Adipocyte (in vitro differentiated cells): ENCODE data around the gene CHAC2.
A peak's percentile ranks its signal among the peaks of the same experiment; 100 is the strongest.
"Not testable (repeated sequence)": the region's sequence is repeated elsewhere in the genome, so short reads cannot be mapped to it uniquely, and the experiment has no call there.

Source experiments
- DNase-seq: peaks from one replicate; pipeline ENCODE4 v3.0.0-alpha.2; 2015; ENCODE audit warnings: low read depth
- H3K27me3 ChIP-seq: replicated peaks from 2 replicates; pipeline ENCODE4 v1.7.0; 2013; ENCODE audit warnings: mild to moderate bottlenecking, low read length, moderate library complexity; ENCODE audit not compliant: control insufficient read depth, insufficient read depth
- H3K36me3 ChIP-seq: 2 replicates; pipeline ENCODE4 v1.7.0; 2013; ENCODE audit warnings: low read length, mild to moderate bottlenecking, moderate library complexity; ENCODE audit not compliant: control insufficient read depth, insufficient read depth, severe bottlenecking
- H3K4me1 ChIP-seq: 2 replicates; pipeline ENCODE4 v1.7.0; 2013; ENCODE audit warnings: mild to moderate bottlenecking, low read length, moderate library complexity; ENCODE audit not compliant: control insufficient read depth, insufficient read depth
- H3K4me3 ChIP-seq: 2 replicates; pipeline ENCODE4 v1.7.0; 2013; ENCODE audit warnings: mild to moderate bottlenecking, low read length, moderate library complexity
- H3K9ac ChIP-seq: 2 replicates; pipeline ENCODE4 v1.7.0; 2013; ENCODE audit warnings: mild to moderate bottlenecking, low read length, moderate library complexity
- H3K9me3 ChIP-seq: 2 replicates; pipeline ENCODE4 v1.7.0; 2013; ENCODE audit warnings: mild to moderate bottlenecking, low read length, moderate library complexity; ENCODE audit not compliant: control insufficient read depth

Gene CHAC2

DNA sequence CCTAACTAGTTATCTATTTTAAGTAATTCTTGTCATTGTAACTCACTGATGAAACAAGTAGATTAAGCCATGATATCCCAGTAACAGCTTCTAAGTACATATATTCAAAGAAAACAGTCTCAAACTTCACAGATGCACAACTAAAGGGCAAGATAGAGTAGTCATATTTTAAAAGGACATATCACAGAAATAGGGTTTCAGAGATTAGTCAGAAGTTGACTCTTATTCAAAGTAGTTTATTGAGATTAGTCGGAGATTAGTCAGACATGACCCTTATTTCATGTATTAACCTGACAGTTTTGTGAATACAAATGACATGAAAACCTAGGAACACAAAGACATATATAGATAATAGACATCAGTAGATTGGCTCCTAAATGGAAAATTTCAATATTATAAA, 15.9 kb upstream of the CHAC2 start:
- Histone ChIP-seq H3K9ac (no peak overlapping the region), H3K4me3 (peak overlapping the region; percentile 53), H3K36me3 (peaks cover 13% of the 10 kb centered on the region), H3K27me3 (no peaks in the 10 kb centered on the region), H3K4me1 (peaks cover 42% of the 10 kb centered on the region), H3K9me3 (no peaks in the 10 kb centered on the region)
- no peak for DNase-seq

DNA sequence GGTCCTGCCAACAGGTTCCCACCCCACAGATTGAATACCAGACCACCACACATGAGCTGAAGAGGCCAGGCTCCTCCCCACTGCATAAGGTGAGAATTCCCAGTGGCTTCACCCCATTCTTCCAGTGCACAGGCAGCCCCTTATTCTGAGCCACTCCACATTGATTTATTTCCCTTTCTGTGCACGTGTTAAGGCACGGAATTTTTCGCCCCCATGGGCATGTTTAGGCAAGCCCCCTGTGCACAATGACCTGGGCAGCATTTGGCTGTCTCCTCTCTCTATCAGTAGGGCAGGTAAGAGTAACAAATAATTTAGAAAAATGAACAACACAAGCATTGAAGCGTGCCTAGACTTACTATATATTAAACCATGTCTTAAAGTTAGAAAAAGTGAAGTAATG, 15.2 kb upstream of the CHAC2 start:
- Histone ChIP-seq H3K9me3 (no peaks in the 10 kb centered on the region), H3K9ac (no peak overlapping the region), H3K4me3 (no peak overlapping the region), H3K4me1 (peaks cover 42% of the 10 kb centered on the region), H3K27me3 (no peaks in the 10 kb centered on the region), H3K36me3 (peaks cover 14% of the 10 kb centered on the region)
- DNase-seq = no peak

GRCh38 chr2:53753041-53753440, 14.6 kb upstream of the CHAC2 start:
- DNase-seq = no peak
- no peak overlapping the region for H3K4me3 ChIP-seq
- peaks cover 13% of the 10 kb centered on the region for H3K36me3 ChIP-seq
- no peaks in the 10 kb centered on the region for H3K27me3 ChIP-seq
- no peaks in the 10 kb centered on the region for H3K9me3 ChIP-seq
- no peak overlapping the region for H3K9ac ChIP-seq
- peaks cover 42% of the 10 kb centered on the region for H3K4me1 ChIP-seq

DNA sequence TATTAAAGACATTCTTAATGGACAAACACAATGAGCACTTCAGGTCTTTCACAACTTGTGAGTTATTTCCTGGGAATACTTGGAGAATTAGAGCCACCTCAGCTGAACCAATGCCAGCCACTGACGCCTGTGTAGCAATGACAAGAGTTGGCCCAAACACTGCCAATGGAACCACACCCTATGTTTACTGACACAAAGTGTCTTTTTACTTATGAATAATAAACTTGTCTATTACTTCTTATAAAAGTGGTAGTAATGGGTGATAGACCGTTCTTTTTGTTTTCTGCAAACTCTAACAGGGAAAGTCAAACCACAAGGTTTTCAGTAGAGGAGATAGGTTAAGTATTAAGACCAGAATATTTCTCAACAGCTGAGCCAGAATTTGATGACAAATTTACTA, 12.5 kb upstream of the CHAC2 start:
- Histone ChIP-seq H3K36me3 (peaks cover 11% of the 10 kb centered on the region), H3K4me1 (peaks cover 36% of the 10 kb centered on the region)
- no peak for DNase-seq

GRCh38 chr2:53756644-53757043, 11.0 kb upstream of the CHAC2 start:
- H3K4me1 ChIP-seq = peaks cover 22% of the 10 kb centered on the region
- H3K9ac ChIP-seq = no peak overlapping the region
- no peak for DNase-seq
- no peak overlapping the region for H3K4me3 ChIP-seq
- H3K27me3 ChIP-seq = no peaks in the 10 kb centered on the region
- H3K9me3 ChIP-seq = no peaks in the 10 kb centered on the region
- peaks cover 12% of the 10 kb centered on the region for H3K36me3 ChIP-seq

More for the DNA sequence above, 12.5 kb upstream of the CHAC2 start:
- no peak overlapping the region for H3K9ac ChIP-seq
- peak overlapping the region; percentile 7 for H3K4me3 ChIP-seq
- H3K27me3 ChIP-seq = no peaks in the 10 kb centered on the region
- H3K9me3 ChIP-seq = no peaks in the 10 kb centered on the region

DNA sequence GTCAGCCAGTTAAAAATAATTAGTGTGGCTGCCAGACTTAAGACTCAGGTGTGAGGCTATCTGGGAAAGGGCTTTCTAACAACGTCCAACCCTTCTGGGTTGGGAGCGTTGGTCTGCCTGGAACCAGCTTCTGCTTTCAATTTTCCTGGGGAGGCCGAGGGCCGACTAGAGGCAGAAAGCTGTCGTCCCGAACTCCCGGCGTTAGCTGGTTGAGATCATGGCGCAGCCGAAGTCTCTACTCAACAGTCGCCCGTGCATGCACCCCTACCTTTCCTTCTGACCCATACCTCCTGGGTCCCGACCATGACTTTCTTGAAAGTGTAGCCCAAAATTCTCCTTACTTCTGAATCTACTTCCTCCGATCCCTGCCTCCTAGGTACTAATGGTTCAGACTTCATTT, 10.4 kb upstream of the CHAC2 start:
- H3K27me3 ChIP-seq, H3K9me3 ChIP-seq, H3K9ac ChIP-seq, H3K4me3 ChIP-seq, DNase-seq: not testable (repeated sequence)
- H3K36me3 ChIP-seq = peaks cover 18% of the 10 kb centered on the region
- H3K4me1 ChIP-seq = peaks cover 16% of the 10 kb centered on the region

- Histone ChIP-seq H3K27me3 (no peaks in the 10 kb centered on the region), H3K9me3 (no peaks in the 10 kb centered on the region), H3K9ac (no peak overlapping the region), H3K36me3 (peaks cover 21% of the 10 kb centered on the region), H3K4me3 (no peak overlapping the region), H3K4me1 (peaks cover 11% of the 10 kb centered on the region)
- DNase-seq = no peak
Observed at GRCh38 chr2:53765767-53766166, 1.8 kb upstream of the CHAC2 start.

- peaks cover 11% of the 10 kb centered on the region for H3K4me1 ChIP-seq
- H3K9ac ChIP-seq = peak overlapping the region; percentile 83
- H3K4me3 ChIP-seq = peak overlapping the region; percentile 90
- DNase-seq = peak; percentile 64
- no peaks in the 10 kb centered on the region for H3K9me3 ChIP-seq
- H3K27me3 ChIP-seq = no peaks in the 10 kb centered on the region
- peaks cover 7% of the 10 kb centered on the region for H3K36me3 ChIP-seq
Observed at GRCh38 chr2:53768242-53768542, 588 bp downstream of the CHAC2 start.

DNA sequence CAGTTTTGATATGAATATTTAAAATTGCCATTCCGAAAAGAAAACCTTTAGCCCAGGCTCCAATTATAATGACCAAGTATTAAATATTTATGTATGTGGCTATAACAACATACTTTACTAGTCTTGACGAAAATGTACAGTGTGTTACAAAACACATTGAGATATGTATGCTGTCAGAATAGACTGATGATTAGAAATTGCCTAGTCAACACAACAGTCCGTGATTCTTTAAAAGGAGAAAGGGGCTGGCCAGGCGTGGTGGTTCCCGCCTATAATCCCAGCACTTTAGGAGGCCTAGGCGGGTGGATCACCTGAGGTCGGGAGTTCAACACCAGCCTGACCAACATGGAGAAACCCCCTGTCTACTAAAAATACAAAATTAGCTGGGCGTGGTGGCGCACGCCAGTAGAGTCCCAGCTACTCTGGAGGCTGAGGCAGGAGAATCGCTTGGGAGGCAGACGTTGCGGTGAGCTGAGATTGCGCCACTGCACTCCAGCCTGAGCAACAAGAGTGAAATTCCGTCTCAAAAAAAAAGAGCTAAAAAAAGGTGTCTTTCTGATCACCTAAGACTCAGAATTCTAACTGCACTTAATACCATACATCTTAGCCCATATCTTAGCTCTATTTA, 1.8 kb downstream of the CHAC2 start:
- no peaks in the 10 kb centered on the region for H3K27me3 ChIP-seq

DNA sequence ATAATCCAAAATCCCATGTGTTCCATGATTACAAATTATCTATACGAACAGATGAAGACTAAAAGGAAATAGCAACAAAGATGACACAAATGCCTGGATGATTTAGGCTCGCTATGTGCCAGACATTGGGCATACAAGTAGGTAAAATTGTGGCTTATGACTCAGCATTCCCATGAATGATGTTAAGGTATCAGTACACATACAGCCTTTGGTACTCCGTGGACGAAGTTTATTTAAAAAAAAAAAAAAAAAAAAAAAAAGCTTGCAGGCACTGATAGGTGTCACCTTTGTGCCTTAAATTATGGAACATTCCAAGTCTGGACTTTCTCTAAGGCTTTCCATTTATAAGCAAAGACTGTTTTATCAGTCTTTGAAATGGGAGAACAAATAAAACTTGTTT, 2.7 kb downstream of the CHAC2 start:
- Histone ChIP-seq H3K27me3 (no peaks in the 10 kb centered on the region), H3K9me3 (no peaks in the 10 kb centered on the region)

More for the DNA sequence above, 1.8 kb downstream of the CHAC2 start:
- Histone ChIP-seq H3K36me3 (no peaks in the 10 kb centered on the region), H3K9ac (no peak overlapping the region), H3K9me3 (no peaks in the 10 kb centered on the region), H3K4me3 (no peak overlapping the region), H3K4me1 (peaks cover 11% of the 10 kb centered on the region)
- no peak for DNase-seq

DNA sequence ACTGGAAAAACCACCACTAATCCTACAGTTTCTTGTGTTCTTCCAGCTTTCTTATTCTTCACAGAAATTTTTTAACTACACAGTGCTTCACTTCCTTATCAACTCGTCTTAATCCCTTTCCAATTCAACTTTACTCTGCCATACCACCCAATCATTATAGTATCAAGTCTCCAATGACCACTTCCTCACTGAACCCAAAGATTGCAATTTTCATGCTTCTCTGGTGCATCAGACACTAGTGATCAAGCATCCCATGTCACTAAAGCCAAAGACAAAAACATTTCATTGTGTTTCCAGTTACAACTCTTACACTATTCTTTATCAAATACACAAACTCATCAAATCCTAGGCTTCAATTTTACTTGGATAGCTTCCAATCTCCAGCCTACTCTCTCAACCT, 9.5 kb downstream of the CHAC2 start:
- H3K27me3 ChIP-seq = no peaks in the 10 kb centered on the region
- no peak overlapping the region for H3K4me3 ChIP-seq
- no peaks in the 10 kb centered on the region for H3K9me3 ChIP-seq
- DNase-seq = no peak
- no peaks in the 10 kb centered on the region for H3K4me1 ChIP-seq
- no peaks in the 10 kb centered on the region for H3K36me3 ChIP-seq
- H3K9ac ChIP-seq = no peak overlapping the region

More for the DNA sequence above, 2.7 kb downstream of the CHAC2 start:
- Histone ChIP-seq H3K9ac (no peak overlapping the region), H3K36me3 (no peaks in the 10 kb centered on the region), H3K4me1 (peaks cover 11% of the 10 kb centered on the region), H3K4me3 (no peak overlapping the region)
- DNase-seq = no peak

DNA sequence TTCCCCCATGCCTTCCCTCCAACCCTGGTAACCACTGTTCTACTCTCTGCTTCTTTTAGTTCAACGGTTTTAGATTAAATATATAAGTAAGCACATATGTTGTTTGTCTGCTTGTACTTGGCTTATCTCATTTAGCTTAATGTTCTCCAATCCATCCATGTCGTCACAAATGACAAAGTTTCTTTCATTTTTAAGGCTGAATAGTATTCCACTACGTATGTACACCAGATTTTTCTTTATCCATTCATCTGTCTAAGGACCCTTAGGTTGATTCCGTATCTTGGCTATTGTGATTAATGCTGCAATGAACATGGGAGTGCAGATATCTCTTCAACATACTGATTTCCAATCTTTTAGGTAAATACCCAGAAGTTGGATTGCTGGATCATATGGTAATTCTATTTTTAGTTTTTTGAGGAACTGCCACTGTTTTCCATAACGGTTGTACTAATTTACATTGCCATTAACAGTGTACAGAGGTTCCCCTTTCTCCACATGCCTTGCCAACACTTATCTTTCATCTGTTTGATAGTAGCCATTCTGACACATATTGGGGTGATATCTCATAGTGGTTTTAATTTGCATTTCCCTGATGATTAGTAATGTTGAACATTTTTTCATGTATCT, 11.0 kb downstream of the CHAC2 start:
- H3K4me1 ChIP-seq = no peaks in the 10 kb centered on the region
- H3K4me3 ChIP-seq = no peak overlapping the region
- H3K9ac ChIP-seq = no peak overlapping the region
- no peaks in the 10 kb centered on the region for H3K9me3 ChIP-seq
- H3K36me3 ChIP-seq = no peaks in the 10 kb centered on the region
- H3K27me3 ChIP-seq = no peaks in the 10 kb centered on the region
- DNase-seq = no peak
